Neural cell (in vitro differentiated cells): Measurements from ENCODE around the gene PDIA6. TPM values are rescaled to one million over a fixed set of nuclear protein-coding genes. Genes with fewer than 3 reads are reported as not detected.

ENCODE experiments used
- H2AFZ ChIP-seq: fragments of 200-600, 300-800 bp; sonication (generic), shearing (Covaris generic); 2 replicates; pipeline ENCODE4 v1.6.0; 2014; ENCODE audit warnings: low read depth, mild to moderate bottlenecking, antibody characterized with exemption, low read length, moderate library complexity
- H3F3A ChIP-seq: fragments of 200-600 bp; shearing (Covaris generic); 2 replicates; pipeline ENCODE4 v1.6.1; 2016; ENCODE audit warnings: mild to moderate bottlenecking, moderate library complexity, mixed read lengths, antibody characterized with exemption, low read length; ENCODE audit not compliant: insufficient read depth, poor library complexity, severe bottlenecking
- H3K27ac ChIP-seq: fragments of 200-600, 300-800 bp; sonication (generic), shearing (Covaris generic); 2 replicates; pipeline ENCODE4 v1.5.1; 2014; ENCODE audit warnings: mild to moderate bottlenecking, low read length, moderate library complexity
- H3K27me3 ChIP-seq: fragments of 300-800, 200-600 bp; sonication (generic), shearing (Covaris generic); 2 replicates; pipeline ENCODE4 v1.6.0; 2014; ENCODE audit warnings: mild to moderate bottlenecking, low read depth, low read length, moderate library complexity; ENCODE audit not compliant: insufficient read depth
- H3K36me3 ChIP-seq: fragments of 300-800, 200-600 bp; sonication (generic), shearing (Covaris generic); 2 replicates; pipeline ENCODE4 v1.5.1; 2014; ENCODE audit warnings: mild to moderate bottlenecking, antibody characterized with exemption, low read length, moderate library complexity; ENCODE audit not compliant: insufficient read depth
- H3K4me2 ChIP-seq: fragments of 300-800, 200-600 bp; sonication (generic), shearing (Covaris generic); 2 replicates; pipeline ENCODE4 v1.6.0; 2014; ENCODE audit warnings: mild to moderate bottlenecking, low read length
- H3K4me3 ChIP-seq: fragments of 300-800, 200-600 bp; sonication (generic), shearing (Covaris generic); 2 replicates; pipeline ENCODE4 v1.5.1; 2014; ENCODE audit warnings: mild to moderate bottlenecking, low read length, moderate library complexity
- H3K79me2 ChIP-seq: fragments of 200-600 bp; shearing (Covaris generic); replicated peaks from 2 replicates; pipeline ENCODE4 v1.6.0; 2014; ENCODE audit warnings: mild to moderate bottlenecking, low read length, moderate library complexity; ENCODE audit not compliant: insufficient read depth
- H3K9ac ChIP-seq: fragments of 300-800, 200-600 bp; sonication (generic), shearing (Covaris generic); 2 replicates; pipeline ENCODE4 v1.6.1; 2016; ENCODE audit warnings: mild to moderate bottlenecking, low read length, mixed read lengths
- H3K9me2 ChIP-seq: fragments of 200-600 bp; shearing (Covaris generic); 2 replicates; pipeline ENCODE4 v1.6.1; 2016; ENCODE audit warnings: mild to moderate bottlenecking, low read length, mixed read lengths; ENCODE audit not compliant: insufficient read depth
- H3K9me3 ChIP-seq: fragments of 200-600, 300-800 bp; sonication (generic), shearing (Covaris generic); 2 replicates; pipeline ENCODE4 v1.6.1; 2016; ENCODE audit warnings: mild to moderate bottlenecking, mixed run types, low read length, moderate library complexity, mixed read lengths
- H4K20me1 ChIP-seq: fragments of 200-600 bp; shearing (Covaris generic); 2 replicates; pipeline ENCODE4 v1.6.1; 2016; ENCODE audit warnings: mild to moderate bottlenecking, mixed run types; ENCODE audit not compliant: insufficient read depth
- CTCF ChIP-seq: fragments of 450-650 bp; IDR thresholded peaks from 2 replicates; pipeline ENCODE4 v1.5.1; 2014; ENCODE audit warnings: antibody characterized with exemption, mild to moderate bottlenecking, moderate library complexity; ENCODE audit not compliant: poor library complexity, severe bottlenecking
- EP300 ChIP-seq: fragments of 450-650 bp; conservative IDR thresholded peaks from 2 replicates; pipeline ENCODE4 v1.6.1; 2014; ENCODE audit warnings: antibody characterized with exemption, mild to moderate bottlenecking, moderate library complexity; ENCODE audit not compliant: poor library complexity, severe bottlenecking
- EZH2 ChIP-seq: fragments of 200-600, 300-800 bp; shearing (Covaris generic), sonication (generic); IDR thresholded peaks from 2 replicates; pipeline ENCODE4 v1.6.1; 2014; ENCODE audit warnings: antibody characterized with exemption, low read length, borderline replicate concordance, mild to moderate bottlenecking; ENCODE audit not compliant: insufficient read depth, poor library complexity, severe bottlenecking
- MXI1 ChIP-seq: fragments of 450-650 bp; conservative IDR thresholded peaks from 2 replicates; pipeline ENCODE4 v1.6.1; 2014; ENCODE audit warnings: antibody characterized with exemption, mild to moderate bottlenecking; ENCODE audit not compliant: poor library complexity, severe bottlenecking
- POLR2AphosphoS5 ChIP-seq: IDR thresholded peaks from 2 replicates; pipeline ENCODE4 v1.6.1; 2012
- RAD21 ChIP-seq: fragments of 450-650 bp; conservative IDR thresholded peaks from 2 replicates; pipeline ENCODE4 v1.6.1; 2014; ENCODE audit warnings: antibody characterized with exemption, mild to moderate bottlenecking, moderate library complexity
- REST ChIP-seq: IDR thresholded peaks from 2 replicates; pipeline ENCODE4 v1.6.1; 2012; ENCODE audit warnings: borderline replicate concordance
- SMC3 ChIP-seq: fragments of 450-650 bp; conservative IDR thresholded peaks from 2 replicates; pipeline ENCODE4 v1.6.1; 2014; ENCODE audit warnings: antibody characterized with exemption, mild to moderate bottlenecking, moderate library complexity; ENCODE audit not compliant: poor library complexity
- TAF1 ChIP-seq: IDR thresholded peaks from 2 replicates; pipeline ENCODE4 v1.6.1; 2012; ENCODE audit warnings: low read depth
- polyA minus RNA-seq: library from RNA; depleted of rRNA, polyadenylated mRNA; stranded (reverse); fragments of >200 nt; gene quantifications from 2 replicates; pipeline ENCODE4 v1.2.3, GENCODE V29; 2014
- polyA plus RNA-seq: library from polyadenylated mRNA; depleted of rRNA; stranded (reverse); fragments of >200 nt; gene quantifications from 2 replicates; pipeline ENCODE4 v1.2.3, GENCODE V29; 2014

PDIA6 gene, protein sequence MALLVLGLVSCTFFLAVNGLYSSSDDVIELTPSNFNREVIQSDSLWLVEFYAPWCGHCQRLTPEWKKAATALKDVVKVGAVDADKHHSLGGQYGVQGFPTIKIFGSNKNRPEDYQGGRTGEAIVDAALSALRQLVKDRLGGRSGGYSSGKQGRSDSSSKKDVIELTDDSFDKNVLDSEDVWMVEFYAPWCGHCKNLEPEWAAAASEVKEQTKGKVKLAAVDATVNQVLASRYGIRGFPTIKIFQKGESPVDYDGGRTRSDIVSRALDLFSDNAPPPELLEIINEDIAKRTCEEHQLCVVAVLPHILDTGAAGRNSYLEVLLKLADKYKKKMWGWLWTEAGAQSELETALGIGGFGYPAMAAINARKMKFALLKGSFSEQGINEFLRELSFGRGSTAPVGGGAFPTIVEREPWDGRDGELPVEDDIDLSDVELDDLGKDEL
- polyA plus RNA-seq (109 and 124 TPM in 2 replicates), polyA minus RNA-seq (103 and 107 TPM in 2 replicates)

- H3K4me3 ChIP-seq = peak within 1 kb of the TSS; percentile 69
- no peaks in the 10 kb centered on the region for H4K20me1 ChIP-seq
- no peaks in the 10 kb centered on the region for H3K27me3 ChIP-seq
- H2AFZ ChIP-seq = peak within 1 kb of the TSS; percentile 33
- H3F3A ChIP-seq = no peaks in the 10 kb centered on the region
- H3K9ac ChIP-seq = peak within 1 kb of the TSS; percentile 80
- H3K9me2 ChIP-seq = no peaks in the 10 kb centered on the region
- peak within 1 kb of the TSS; percentile 47 for H3K27ac ChIP-seq
- H3K79me2 ChIP-seq = peaks cover 46% of the 10 kb centered on the region
- TF ChIP-seq POLR2AphosphoS5 (peak; percentile 69), REST (no peak), RAD21 (no peak), SMC3 (peak; percentile 19), CTCF (peak; percentile 48), TAF1 (no peak), EZH2 (no peak), EP300 (peak; percentile 44), MXI1 (peak; percentile 87)
- H3K4me2 ChIP-seq = peak within 1 kb of the TSS; percentile 84
- no peaks in the 10 kb centered on the region for H3K36me3 ChIP-seq
- H3K9me3 ChIP-seq = no peaks in the 10 kb centered on the region
These were observed at the start of gene PDIA6 for GRCh38 chr2:10812362-10813162. Gene PDIA6, minus strand, starts transcription at chr2:10812785. Its CDS starts 89 bp downstream, at chr2:10812696.

GRCh38 chr2:10862330-10862729 is 49.7 kb upstream of the PDIA6 start:
- no peaks in the 10 kb centered on the region for H3F3A ChIP-seq
- H3K4me3 ChIP-seq = no peak overlapping the region
- no peaks in the 10 kb centered on the region for H4K20me1 ChIP-seq
- no peaks in the 10 kb centered on the region for H3K9me2 ChIP-seq
- H2AFZ ChIP-seq = no peak overlapping the region
- no peak overlapping the region for H3K27ac ChIP-seq
- no peak overlapping the region for H3K9ac ChIP-seq
- no peaks in the 10 kb centered on the region for H3K9me3 ChIP-seq
- TF ChIP-seq SMC3 = no peak
- TF ChIP-seq EZH2 = no peak
- TF ChIP-seq TAF1 = no peak
- no peak for TF ChIP-seq EP300
- no peak for TF ChIP-seq MXI1
- no peak for TF ChIP-seq CTCF
- TF ChIP-seq REST = no peak
- no peak for TF ChIP-seq RAD21
- no peak for TF ChIP-seq POLR2AphosphoS5
- H3K36me3 ChIP-seq = no peaks in the 10 kb centered on the region
- no peaks in the 10 kb centered on the region for H3K79me2 ChIP-seq
- no peaks in the 10 kb centered on the region for H3K27me3 ChIP-seq
- H3K4me2 ChIP-seq = no peak overlapping the region
